ENCODE measurements around the gene LY9. TPM values are rescaled to one million over a fixed set of nuclear protein-coding genes. Genes with fewer than 3 reads are reported as not detected.

Gene LY9
- total RNA-seq, 1 donor, result not detected

GRCh38 chr1:160758521-160758920 lies 37.5 kb upstream of the LY9 start:
- no peak overlapping the region for H3K4me3 ChIP-seq (ENCODE audit: low read depth, low read length)
- DNase-seq (ENCODE audit: low read depth), result no peak
- no peak for TF ChIP-seq CTCF (IDR thresholded peaks at IDR 0.05; ENCODE audit: insufficient read depth, low read depth, low read length)

GRCh38 chr1:160759740-160760139 lies 36.2 kb upstream of the LY9 start:
- H3K4me3 ChIP-seq (ENCODE audit: low read depth, low read length), result no peak overlapping the region
- no peak for TF ChIP-seq CTCF (IDR thresholded peaks at IDR 0.05; ENCODE audit: insufficient read depth, low read depth, low read length)

GRCh38 chr1:160761046-160761445 lies 34.9 kb upstream of the LY9 start:
- H3K4me3 ChIP-seq (ENCODE audit: low read depth, low read length), result no peak overlapping the region
- no peak for DNase-seq (ENCODE audit: low read depth)
- no peak for TF ChIP-seq CTCF (IDR thresholded peaks at IDR 0.05; ENCODE audit: insufficient read depth, low read depth, low read length)

More at GRCh38 chr1:160759740-160760139, 36.2 kb upstream of the LY9 start:
- no peak for DNase-seq (ENCODE audit: low read depth)

GRCh38 chr1:160761886-160762285 lies 34.1 kb upstream of the LY9 start:
- H3K4me3 ChIP-seq (ENCODE audit: low read depth, low read length), result no peak overlapping the region
- no peak for TF ChIP-seq CTCF (IDR thresholded peaks at IDR 0.05; ENCODE audit: insufficient read depth, low read depth, low read length)
- no peak for DNase-seq (ENCODE audit: low read depth)

GRCh38 chr1:160763993-160764392 lies 32.0 kb upstream of the LY9 start:
- H3K4me3 ChIP-seq (ENCODE audit: low read depth, low read length), result no peak overlapping the region
- DNase-seq (ENCODE audit: low read depth), result no peak
- TF ChIP-seq CTCF (IDR thresholded peaks at IDR 0.05; ENCODE audit: insufficient read depth, low read depth, low read length), result no peak

GRCh38 chr1:160767395-160768294 lies 28.3 kb upstream of the LY9 start:
- H3K4me3 ChIP-seq (ENCODE audit: low read depth, low read length), result no peak overlapping the region
- TF ChIP-seq CTCF (IDR thresholded peaks at IDR 0.05; ENCODE audit: insufficient read depth, low read depth, low read length), result no peak
- DNase-seq (ENCODE audit: low read depth), result no peak
